Panc1 (cell line): ENCODE data around the gene FBXO45. TPM values are rescaled to one million over a fixed set of nuclear protein-coding genes. Genes with fewer than 3 reads are reported as not detected.

ENCODE experiments used
- ATAC-seq: fragments of 200-7000 bp; cut with Tn5 transposase; 2 replicates; pipeline ENCODE4 v1.9.1; 2020; ENCODE audit warnings: mild to moderate bottlenecking, moderate library complexity
- BruUV-seq: library from RNA; stranded (reverse); fragments of 400-500 nt; replicated peaks from 2 replicates; lab custom pipeline; 2021; lab: Mats Ljungman, UMichigan
- CTCF ChIA-PET: fragments of 300-600 bp; sonication (Branson Sonifier 250); formaldehyde crosslinking; loops from one replicate; lab custom pipeline; 2022; ENCODE audit warnings: antibody characterized with exemption; lab: Charles Lee
- POLR2A ChIA-PET: fragments of 300-600 bp; sonication (Branson Sonifier 250); formaldehyde crosslinking; loops from one replicate; lab custom pipeline; 2022; ENCODE audit warnings: antibody characterized with exemption; lab: Charles Lee
- DNase-seq: peaks from one replicate; pipeline ENCODE4 v3.0.0-alpha.2; 2010; ENCODE audit warnings: low read depth, low spot score
- H3K27ac ChIP-seq: 2 replicates; pipeline ENCODE4 v1.5.1; 2011; ENCODE audit warnings: mild to moderate bottlenecking, low read length, inconsistent platforms
- H3K27me3 ChIP-seq: fragments of 200-500 bp; sonication (Bioruptor generic); 2 replicates; pipeline ENCODE4 v1.6.0; 2014; ENCODE audit warnings: low read length, inconsistent platforms; ENCODE audit not compliant: control insufficient read depth, insufficient read depth
- H3K36me3 ChIP-seq: fragments of 200-500 bp; sonication (Bioruptor generic); 2 replicates; pipeline ENCODE4 v1.5.1; 2014; ENCODE audit warnings: inconsistent platforms, mild to moderate bottlenecking, low read length, moderate library complexity; ENCODE audit not compliant: control insufficient read depth, insufficient read depth
- H3K4me1 ChIP-seq: 2 replicates; pipeline ENCODE4 v1.5.1; 2011; ENCODE audit warnings: inconsistent platforms, mild to moderate bottlenecking, low read length, moderate library complexity; ENCODE audit not compliant: control insufficient read depth, insufficient read depth
- H3K4me3 ChIP-seq, 2 experiments: 2 replicates each; pipeline ENCODE4 v1.5.1; 2011 to 2012; ENCODE audit warnings: low read depth in 2 of 2, low read length in 2 of 2, mild to moderate bottlenecking in 2 of 2, inconsistent platforms in 1 of 2, moderate library complexity in 1 of 2
- H3K9me3 ChIP-seq: fragments of 200-500 bp; sonication (Bioruptor generic); 2 replicates; pipeline ENCODE4 v1.5.1; 2014; ENCODE audit warnings: low read depth, mild to moderate bottlenecking, inconsistent platforms, low read length, moderate library complexity; ENCODE audit not compliant: control insufficient read depth, insufficient read depth
- CTCF ChIP-seq: fragments of 450-650 bp; IDR thresholded peaks from 2 replicates; pipeline ENCODE4 v1.5.1; 2017; ENCODE audit warnings: mild to moderate bottlenecking
- POLR2AphosphoS5 ChIP-seq: IDR thresholded peaks from 2 replicates; pipeline ENCODE4 v1.6.1; 2012; ENCODE audit warnings: mild to moderate bottlenecking, low read depth, low read length, moderate library complexity
- REST ChIP-seq, 2 experiments: IDR thresholded peaks; 2 replicates each; pipeline ENCODE4 v1.6.1; 2011 to 2012; ENCODE audit warnings: low read depth in 2 of 2, control low read depth in 1 of 2, low read length in 1 of 2, mild to moderate bottlenecking in 1 of 2, moderate library complexity in 1 of 2; ENCODE audit not compliant: insufficient read depth in 1 of 2
- SIN3A ChIP-seq: IDR thresholded peaks from 2 replicates; pipeline ENCODE4 v1.6.1; 2012; ENCODE audit warnings: low read depth, mild to moderate bottlenecking, low read length, moderate library complexity, borderline replicate concordance; ENCODE audit not compliant: insufficient read depth
- TCF7L2 ChIP-seq: IDR thresholded peaks from 2 replicates; pipeline ENCODE4 v1.6.1; 2011; ENCODE audit warnings: mild to moderate bottlenecking, low read depth, low read length, inconsistent platforms
- in situ Hi-C: cut with HindIII; loops from 2 replicates; pipeline ENCODE4 v1.10.0; 2016; ENCODE audit warnings: low sequenced_read_pairs, low pct_unique_long_range_greater_than_20kb
- intact Hi-C: fragments of 100-400 bp; cut with micrococcal nuclease; formaldehyde crosslinking; loops from one replicate; pipeline ENCODE4 v1.10.0; 2022; ENCODE audit not compliant: unreplicated experiment
- total RNA-seq: library from RNA; stranded (reverse); gene quantifications from one replicate; pipeline ENCODE4 v1.2.1, GENCODE V29; 2021; ENCODE audit not compliant: unreplicated experiment

Gene FBXO45
- total RNA-seq, 1 experiment from 2014 or later: 21.6 TPM

GRCh38 chr3:196552253-196552652 is 16.2 kb upstream of the FBXO45 start:
- CTCF ChIA-PET: no interaction called here
- ATAC-seq: no peak

GRCh38 chr3:196553551-196553950 is 14.9 kb upstream of the FBXO45 start:
- DNase-seq (no peak), ATAC-seq (no peak)
- no TSS peak for BruUV-seq
- no peak overlapping the region for H3K4me3 ChIP-seq
- in situ Hi-C loops (no loop called here), intact Hi-C loops (no loop called here)
- H3K4me1 ChIP-seq: no peaks in the 10 kb centered on the region
- H3K36me3 ChIP-seq: no peaks in the 10 kb centered on the region
- no peaks in the 10 kb centered on the region for H3K27me3 ChIP-seq
- TF ChIP-seq CTCF (no peak), REST (IDR thresholded peaks at IDR 0.05; ENCODE audit: insufficient read depth in 1 of 2, low read depth in 2 of 2, low read length in 1 of 2) (no peak), POLR2AphosphoS5 (no peak), SIN3A (no peak), TCF7L2 (no peak)
- H3K9me3 ChIP-seq: no peaks in the 10 kb centered on the region; the same call in 1 of the 2 replicates
- POLR2A ChIA-PET: interaction anchor here (0.6 to 0.7 kb wide), 2 partner anchors 12 to 18 kb away, joined by 3 to 4 read pairs; no protein-coding TSS in a partner anchor
- CTCF ChIA-PET: interaction anchor here (0.5 kb wide), 1 partner anchor 13 kb away, joined by 3 read pairs; no protein-coding TSS in a partner anchor
- H3K27ac ChIP-seq: no peak overlapping the region

More at GRCh38 chr3:196552253-196552652, 16.2 kb upstream of the FBXO45 start:
- TF ChIP-seq REST (IDR thresholded peaks at IDR 0.05; ENCODE audit: insufficient read depth in 1 of 2, low read depth in 2 of 2, low read length in 1 of 2): no peak
- no peak for TF ChIP-seq SIN3A
- no peak for TF ChIP-seq CTCF
- TF ChIP-seq TCF7L2: no peak
- TF ChIP-seq POLR2AphosphoS5: no peak
- POLR2A ChIA-PET: no interaction called here
- no peaks in the 10 kb centered on the region; the same call in 1 of the 2 replicates for H3K9me3 ChIP-seq
- in situ Hi-C loops: no loop called here
- no peak for DNase-seq
- H3K4me3 ChIP-seq: no peak overlapping the region
- no peaks in the 10 kb centered on the region for H3K4me1 ChIP-seq
- no TSS peak for BruUV-seq
- H3K27me3 ChIP-seq: no peaks in the 10 kb centered on the region
- intact Hi-C loops: no loop called here
- H3K27ac ChIP-seq: no peak overlapping the region
- no peaks in the 10 kb centered on the region for H3K36me3 ChIP-seq
